Effector memory CD4-positive, alpha-beta T cell (primary cell): ENCODE measurements around the gene CHI3L1.

Source experiments
- DNase-seq, 3 donors: peaks; one replicate each; pipeline ENCODE4 v3.0.0-alpha.2; 2020
- H3K27ac ChIP-seq: 2 replicates; pipeline ENCODE4 v1.7.0; 2013; ENCODE audit warnings: mild to moderate bottlenecking, low read length, moderate library complexity; ENCODE audit not compliant: insufficient read depth, poor library complexity, severe bottlenecking
- H3K27me3 ChIP-seq: replicated peaks from 2 replicates; pipeline ENCODE4 v1.7.0; 2013; ENCODE audit warnings: mild to moderate bottlenecking, low read length; ENCODE audit not compliant: insufficient read depth, control insufficient read depth, poor library complexity, severe bottlenecking
- H3K36me3 ChIP-seq: 2 replicates; pipeline ENCODE4 v1.7.0; 2013; ENCODE audit warnings: mild to moderate bottlenecking, low read length, moderate library complexity; ENCODE audit not compliant: control insufficient read depth, insufficient read depth
- H3K4me1 ChIP-seq: 2 replicates; pipeline ENCODE4 v1.7.0; 2013; ENCODE audit warnings: low read length, mild to moderate bottlenecking; ENCODE audit not compliant: control insufficient read depth, insufficient read depth, poor library complexity, severe bottlenecking
- H3K4me3 ChIP-seq: 2 replicates; pipeline ENCODE4 v1.7.0; 2013; ENCODE audit warnings: low read length, low read depth, mild to moderate bottlenecking; ENCODE audit not compliant: insufficient read depth, poor library complexity, severe bottlenecking
- H3K9me3 ChIP-seq: 2 replicates; pipeline ENCODE4 v1.7.0; 2013; ENCODE audit warnings: mild to moderate bottlenecking, low read length, moderate library complexity; ENCODE audit not compliant: control insufficient read depth

CHI3L1 gene

GRCh38 chr1:203196371-203196770, 9.9 kb upstream of the CHI3L1 start:
- no peaks in the 10 kb centered on the region for H3K9me3 ChIP-seq
- H3K4me3 ChIP-seq: no peak overlapping the region
- H3K27me3 ChIP-seq: no peaks in the 10 kb centered on the region
- no peak for DNase-seq
- H3K36me3 ChIP-seq: no peaks in the 10 kb centered on the region
- no peak overlapping the region for H3K27ac ChIP-seq
- H3K4me1 ChIP-seq: no peaks in the 10 kb centered on the region

- Histone ChIP-seq H3K4me1 (no peaks in the 10 kb centered on the region), H3K36me3 (no peaks in the 10 kb centered on the region), H3K27ac (no peak overlapping the region), H3K9me3 (no peaks in the 10 kb centered on the region), H3K27me3 (no peaks in the 10 kb centered on the region), H3K4me3 (no peak overlapping the region)
- no peak for DNase-seq
These were observed 4.4 kb upstream of the CHI3L1 start for GRCh38 chr1:203190949-203191348.

GRCh38 chr1:203189951-203190352, 3.4 kb upstream of the CHI3L1 start:
- H3K36me3 ChIP-seq: no peaks in the 10 kb centered on the region
- H3K27ac ChIP-seq: no peak overlapping the region
- no peak overlapping the region for H3K4me3 ChIP-seq
- H3K4me1 ChIP-seq: no peaks in the 10 kb centered on the region
- H3K9me3 ChIP-seq: no peaks in the 10 kb centered on the region
- H3K27me3 ChIP-seq: no peaks in the 10 kb centered on the region
- DNase-seq: no peak

- H3K27ac ChIP-seq: no peak overlapping the region
- no peaks in the 10 kb centered on the region for H3K36me3 ChIP-seq
- no peak overlapping the region for H3K4me3 ChIP-seq
- no peak for DNase-seq
- no peaks in the 10 kb centered on the region for H3K27me3 ChIP-seq
- no peaks in the 10 kb centered on the region for H3K9me3 ChIP-seq
- no peaks in the 10 kb centered on the region for H3K4me1 ChIP-seq
These were observed 2.3 kb upstream of the CHI3L1 start for GRCh38 chr1:203188686-203189232.

- no peak overlapping the region for H3K27ac ChIP-seq
- DNase-seq: no peak
- no peak overlapping the region for H3K4me3 ChIP-seq
- H3K9me3 ChIP-seq: no peaks in the 10 kb centered on the region
- no peaks in the 10 kb centered on the region for H3K4me1 ChIP-seq
- H3K27me3 ChIP-seq: no peaks in the 10 kb centered on the region
- no peaks in the 10 kb centered on the region for H3K36me3 ChIP-seq
These were observed 1.3 kb upstream of the CHI3L1 start for GRCh38 chr1:203187689-203188264.

GRCh38 chr1:203187304-203187685, 791 bp upstream of the CHI3L1 start:
- Histone ChIP-seq H3K4me1 (no peaks in the 10 kb centered on the region), H3K36me3 (no peaks in the 10 kb centered on the region), H3K9me3 (no peaks in the 10 kb centered on the region), H3K4me3 (no peak overlapping the region), H3K27ac (no peak overlapping the region), H3K27me3 (no peaks in the 10 kb centered on the region)
- DNase-seq: no peak

GRCh38 chr1:203186091-203186445, 436 bp downstream of the CHI3L1 start:
- no peaks in the 10 kb centered on the region for H3K36me3 ChIP-seq
- H3K4me1 ChIP-seq: no peaks in the 10 kb centered on the region
- H3K4me3 ChIP-seq: no peak overlapping the region
- no peak for DNase-seq
- H3K27ac ChIP-seq: no peak overlapping the region
- no peaks in the 10 kb centered on the region for H3K27me3 ChIP-seq
- H3K9me3 ChIP-seq: no peaks in the 10 kb centered on the region

GRCh38 chr1:203185585-203185984, 919 bp downstream of the CHI3L1 start:
- Histone ChIP-seq H3K4me1 (no peaks in the 10 kb centered on the region), H3K27ac (no peak overlapping the region)
- DNase-seq: no peak

GRCh38 chr1:203185061-203185461, 1.4 kb downstream of the CHI3L1 start:
- Histone ChIP-seq H3K9me3 (no peaks in the 10 kb centered on the region), H3K27ac (no peak overlapping the region), H3K36me3 (no peaks in the 10 kb centered on the region), H3K4me3 (no peak overlapping the region), H3K27me3 (no peaks in the 10 kb centered on the region), H3K4me1 (no peaks in the 10 kb centered on the region)
- DNase-seq: no peak

More at GRCh38 chr1:203185585-203185984, 919 bp downstream of the CHI3L1 start:
- no peaks in the 10 kb centered on the region for H3K27me3 ChIP-seq
- no peaks in the 10 kb centered on the region for H3K9me3 ChIP-seq
- H3K36me3 ChIP-seq: no peaks in the 10 kb centered on the region
- no peak overlapping the region for H3K4me3 ChIP-seq

- Histone ChIP-seq H3K27ac (no peak overlapping the region), H3K4me1 (no peaks in the 10 kb centered on the region), H3K4me3 (no peak overlapping the region), H3K36me3 (no peaks in the 10 kb centered on the region), H3K9me3 (no peaks in the 10 kb centered on the region), H3K27me3 (no peaks in the 10 kb centered on the region)
- no peak for DNase-seq
These were observed 2.0 kb downstream of the CHI3L1 start for GRCh38 chr1:203184467-203184866.
